ENCODE data around the gene GALNT7. TPM values are rescaled to one million over a fixed set of nuclear protein-coding genes. Genes with fewer than 3 reads are reported as not detected.

GALNT7 gene
- total and polyA plus RNA-seq, 4 donors: 0.65 to 13.0 (median 2.1) TPM

GRCh38 chr4:173307778-173308177 is 139.2 kb downstream of the GALNT7 start:
- Histone ChIP-seq H3K27ac (ENCODE audit: low read depth in 1 of 2, low read length in 2 of 2) (no peak overlapping the region), H3K4me3 (ENCODE audit: low read depth in 1 of 3, low read length in 3 of 3) (no peak overlapping the region), H3K9me3 (ENCODE audit: control insufficient read depth in 4 of 4, low read length in 3 of 4) (no peaks in the 10 kb centered on the region), H3K9ac (ENCODE audit: low read depth in 1 of 2, low read length in 2 of 2) (no peak overlapping the region), H3K27me3 (ENCODE audit: control insufficient read depth in 4 of 4, insufficient read depth in 4 of 4, low read length in 3 of 4) (no peaks in the 10 kb centered on the region), H3K4me1 (ENCODE audit: control insufficient read depth in 4 of 4, insufficient read depth in 4 of 4, low read length in 3 of 4) (no peaks in the 10 kb centered on the region), H3K36me3 (ENCODE audit: control insufficient read depth in 4 of 4, insufficient read depth in 3 of 4, low read depth in 1 of 4, low read length in 3 of 4) (no peaks in the 10 kb centered on the region)
- no peak for TF ChIP-seq TAF1 (conservative IDR thresholded peaks at IDR 0.05)
- TF ChIP-seq, protein P1, sequence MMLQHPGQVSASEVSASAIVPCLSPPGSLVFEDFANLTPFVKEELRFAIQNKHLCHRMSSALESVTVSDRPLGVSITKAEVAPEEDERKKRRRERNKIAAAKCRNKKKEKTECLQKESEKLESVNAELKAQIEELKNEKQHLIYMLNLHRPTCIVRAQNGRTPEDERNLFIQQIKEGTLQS (IDR thresholded peaks at IDR 0.05): no peak
- TF ChIP-seq RAD21 (IDR thresholded peaks at IDR 0.05): no peak
- no peak for TF ChIP-seq HNF4G (IDR thresholded peaks at IDR 0.05)
- TF ChIP-seq CTCF (IDR thresholded peaks at IDR 0.05; ENCODE audit: low read depth, low read length, missing input control): no peak
- no peak for TF ChIP-seq HNF4A (conservative IDR thresholded peaks at IDR 0.05)
- TF ChIP-seq EGR1 (IDR thresholded peaks at IDR 0.05; ENCODE audit: low read depth in 2 of 2): no peak
- no peak for TF ChIP-seq REST (IDR thresholded peaks at IDR 0.05)
- TF ChIP-seq SP1 (IDR thresholded peaks at IDR 0.05): no peak
- no peak for TF ChIP-seq MAX (IDR thresholded peaks at IDR 0.05)
- TF ChIP-seq YY1 (IDR thresholded peaks at IDR 0.05): no peak
- no peak for TF ChIP-seq GABPA (IDR thresholded peaks at IDR 0.05 in 1 of 2, conservative IDR thresholded peaks at IDR 0.05 in 1 of 2)
- TF ChIP-seq ZBTB33 (IDR thresholded peaks at IDR 0.05): no peak
- no peak for TF ChIP-seq JUND (IDR thresholded peaks at IDR 0.05)
- no peak for TF ChIP-seq FOXA1 (IDR thresholded peaks at IDR 0.05)
- TF ChIP-seq NR2F2 (IDR thresholded peaks at IDR 0.05): no peak
- DNase-seq (ENCODE audit: low spot score): no peak
- 95% methylated on average over 3 of the region's 3 CpGs for WGBS

- Histone ChIP-seq H3K9ac (ENCODE audit: low read depth in 1 of 2, low read length in 2 of 2) (no peak overlapping the region), H3K36me3 (ENCODE audit: control insufficient read depth in 4 of 4, insufficient read depth in 3 of 4, low read depth in 1 of 4, low read length in 3 of 4) (no peaks in the 10 kb centered on the region), H3K4me1 (ENCODE audit: control insufficient read depth in 4 of 4, insufficient read depth in 4 of 4, low read length in 3 of 4) (no peaks in the 10 kb centered on the region), H3K9me3 (ENCODE audit: control insufficient read depth in 4 of 4, low read length in 3 of 4) (no peaks in the 10 kb centered on the region), H3K27me3 (ENCODE audit: control insufficient read depth in 4 of 4, insufficient read depth in 4 of 4, low read length in 3 of 4) (no peaks in the 10 kb centered on the region), H3K4me3 (ENCODE audit: low read depth in 1 of 3, low read length in 3 of 3) (no peak overlapping the region), H3K27ac (ENCODE audit: low read depth in 1 of 2, low read length in 2 of 2) (no peak overlapping the region)
- DNase-seq (ENCODE audit: low spot score): no peak
- WGBS: 95% methylated on average over 4 of the region's 4 CpGs
- no peak for TF ChIP-seq HNF4A (conservative IDR thresholded peaks at IDR 0.05)
- no peak for TF ChIP-seq JUND (IDR thresholded peaks at IDR 0.05)
- no peak for TF ChIP-seq RAD21 (IDR thresholded peaks at IDR 0.05)
- TF ChIP-seq GABPA (IDR thresholded peaks at IDR 0.05 in 1 of 2, conservative IDR thresholded peaks at IDR 0.05 in 1 of 2): no peak
- TF ChIP-seq NR2F2 (IDR thresholded peaks at IDR 0.05): no peak
- no peak for TF ChIP-seq CTCF (IDR thresholded peaks at IDR 0.05; ENCODE audit: low read depth, low read length, missing input control)
These were observed 142.8 kb downstream of the GALNT7 start for GRCh38 chr4:173311368-173311767.
